Transverse colon (tissue), 4 donors: ENCODE results near the gene AGAP1. TPM values are rescaled to one million over a fixed set of nuclear protein-coding genes. Genes with fewer than 3 reads are reported as not detected.

Source experiments
- DNase-seq: peaks from one replicate; pipeline ENCODE4 v3.0.0-alpha.2; 2019
- H3K27ac ChIP-seq, 4 donors: fragments of 200-600 bp; sonication (generic); 2 replicates each; pipeline ENCODE4 v1.5.1; 2016 to 2018; ENCODE audit warnings: inconsistent platforms in 4 of 4
- H3K27me3 ChIP-seq: fragments of 200-600 bp; sonication (generic); 2 replicates; pipeline ENCODE4 v1.5.1; 2017; ENCODE audit warnings: inconsistent platforms
- H3K36me3 ChIP-seq, 4 donors: fragments of 200-600 bp; sonication (generic); 2 replicates each; pipeline ENCODE4 v1.5.1; 2017 to 2019; ENCODE audit warnings: inconsistent platforms in 4 of 4
- H3K4me1 ChIP-seq, 4 donors: fragments of 200-600 bp; sonication (generic); 2 replicates each; pipeline ENCODE4 v1.5.1; 2017 to 2020; ENCODE audit warnings: inconsistent platforms in 4 of 4
- H3K4me3 ChIP-seq, 4 donors: fragments of 200-600 bp; sonication (generic); 1 replicate in 1 of 4; 2 replicates in 3 of 4; pipeline versions ENCODE4 v1.5.1 to v1.6.1; 2017 to 2019; ENCODE audit warnings: inconsistent platforms in 4 of 4
- H3K9me3 ChIP-seq, 2 donors: fragments of 200-600 bp; sonication (generic); 2 replicates each; pipeline ENCODE4 v1.5.1; 2017 to 2019; ENCODE audit warnings: inconsistent platforms in 2 of 2
- EP300 ChIP-seq: sonication (generic); formaldehyde crosslinking; IDR thresholded peaks from one replicate; pipeline ENCODE4 v1.6.1; 2017; ENCODE audit warnings: antibody characterized with exemption, low read depth
- POLR2A ChIP-seq: fragments of 450-650 bp; IDR thresholded peaks from one replicate; pipeline ENCODE4 v1.6.1; 2016; ENCODE audit warnings: antibody characterized with exemption, mild to moderate bottlenecking, moderate library complexity
- POLR2AphosphoS5 ChIP-seq, 3 donors: sonication (generic); formaldehyde crosslinking; IDR thresholded peaks; one replicate each; pipeline ENCODE4 v1.6.1; 2016; ENCODE audit warnings: antibody characterized with exemption in 3 of 3
- WGBS, 2 donors: methylation state at CpG; one replicate each; pipeline ENCODE4 v1.1.5; 2018; ENCODE audit warnings: low coverage in 1 of 2; 5-methylcytosine and 5-hydroxymethylcytosine counted together
- in situ Hi-C, 4 donors: fragments of 200-750 bp; cut with MboI; loops; one replicate each; pipeline versions ENCODE4 v1.15.0 to v1.15.1; 2017; ENCODE audit warnings: low sequenced_read_pairs in 3 of 4, low pct_ligation_motif_present in 1 of 4, low pct_unique_long_range_greater_than_20kb in 1 of 4
- intact Hi-C: fragments of 100-400 bp; cut with DNase I; formaldehyde crosslinking; loops from one replicate; pipeline ENCODE4 v1.15.1; 2023; ENCODE audit warnings: low total_unique reads
- total RNA-seq, 4 donors: library from RNA; depleted of rRNA; stranded (reverse); fragments of >200 nt; gene quantifications; one replicate each; pipeline ENCODE4 v1.1.0, GENCODE V29; 2016
- TF ChIP-seq, protein P1 (sequence below), 5 experiments: fragments of 200-600 bp in 3 of 5; fragments of 450-650 bp in 2 of 5; sonication (generic) in 3 of 5; IDR thresholded peaks; 1 replicate in 2 of 5; 2 replicates in 3 of 5; pipeline ENCODE4 v1.5.1; 2016 to 2017; ENCODE audit warnings: antibody characterized with exemption in 5 of 5, inconsistent platforms in 3 of 5, mild to moderate bottlenecking in 2 of 5, moderate library complexity in 1 of 5

Gene AGAP1
- total RNA-seq, 4 donors from 2014 or later: 56.1 to 96.9 (median 71.2) TPM

DNA sequence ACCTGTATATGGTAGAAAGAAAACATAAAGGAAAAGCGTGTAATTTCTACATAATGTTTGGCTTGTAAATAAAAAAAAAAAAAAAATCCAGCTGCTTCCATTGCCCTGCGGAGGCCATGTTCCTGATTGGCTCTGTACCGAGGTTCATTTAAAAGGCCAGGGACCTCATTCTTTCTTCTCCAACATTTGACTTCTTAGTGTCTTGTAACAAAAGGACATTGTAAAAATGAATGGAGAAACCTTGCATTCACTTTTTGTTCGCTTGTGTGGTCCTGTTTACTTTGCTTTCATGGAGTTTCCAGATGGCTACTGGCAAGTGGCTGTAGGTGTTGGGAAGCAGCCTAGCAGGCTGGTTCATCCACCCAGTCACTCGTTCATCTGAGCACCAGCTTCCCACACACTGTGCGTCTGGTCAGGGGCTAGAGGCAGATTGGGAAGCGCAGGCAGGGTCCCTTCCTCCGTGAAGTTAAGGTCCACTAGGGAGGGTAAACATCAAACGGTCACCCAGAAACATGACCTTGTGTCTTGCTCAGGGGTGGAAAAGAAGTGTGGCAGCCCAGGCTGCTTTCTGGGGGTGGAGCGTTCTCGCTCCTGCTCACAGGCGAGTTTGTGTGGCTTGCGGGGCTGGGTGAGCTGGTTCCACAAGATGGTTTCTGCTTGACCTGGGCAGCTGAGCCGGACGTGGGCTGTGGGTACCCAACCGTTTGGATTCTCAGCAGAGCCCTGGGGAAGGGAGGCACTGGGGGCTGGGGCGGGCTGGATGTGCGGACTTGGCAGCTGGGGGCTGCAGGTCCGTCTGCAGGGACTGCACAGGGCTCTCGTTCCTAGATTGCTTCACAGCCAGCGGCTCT lies 260.7 kb downstream of the AGAP1 start:
- in situ Hi-C loops: loop anchor here in 2 of 4 donors (25.0 kb wide), 1 partner anchor 1308 kb away; no protein-coding TSS in a partner anchor

DNA sequence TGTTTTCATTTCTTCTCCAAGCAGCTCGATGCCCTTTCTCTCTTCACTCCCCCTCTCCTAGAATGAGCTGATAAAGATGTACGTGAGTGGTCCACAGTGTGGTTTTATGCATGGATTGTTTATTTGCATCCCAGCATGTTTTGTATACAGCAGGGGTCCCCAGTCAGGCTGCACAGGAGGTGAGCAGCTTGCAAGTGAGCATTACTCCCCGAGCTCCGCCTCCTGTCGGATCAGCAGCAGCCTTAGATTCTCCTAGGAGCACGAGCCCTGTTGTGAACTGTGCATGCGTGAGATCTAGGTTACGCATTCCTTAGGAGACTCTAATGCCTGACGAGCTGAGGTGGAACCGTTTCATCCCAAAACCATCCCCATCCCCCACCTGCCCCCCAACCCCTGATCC lies 262.6 kb downstream of the AGAP1 start:
- no peak for DNase-seq
- Histone ChIP-seq H3K4me1 (peaks cover 0 to 4% (median 0%) of the 10 kb centered on the region in 4 donors), H3K9me3 (no peaks in the 10 kb centered on the region), H3K27ac (no peak overlapping the region), H3K36me3 (no peaks in the 10 kb centered on the region), H3K27me3 (no peaks in the 10 kb centered on the region), H3K4me3 (no peak overlapping the region)
- intact Hi-C loops (no loop called here), in situ Hi-C loops (loop anchor here in 2 of 4 donors (25.0 kb wide), 1 partner anchor 1306 kb away; no protein-coding TSS in a partner anchor)
- 50 to 86% methylated on average over 1 to 10 of the region's 10 CpGs for WGBS, 2 donors
- no peak for TF ChIP-seq EP300
- TF ChIP-seq POLR2AphosphoS5 (IDR thresholded peaks at IDR 0.05): no peak
- TF ChIP-seq, protein P1, sequence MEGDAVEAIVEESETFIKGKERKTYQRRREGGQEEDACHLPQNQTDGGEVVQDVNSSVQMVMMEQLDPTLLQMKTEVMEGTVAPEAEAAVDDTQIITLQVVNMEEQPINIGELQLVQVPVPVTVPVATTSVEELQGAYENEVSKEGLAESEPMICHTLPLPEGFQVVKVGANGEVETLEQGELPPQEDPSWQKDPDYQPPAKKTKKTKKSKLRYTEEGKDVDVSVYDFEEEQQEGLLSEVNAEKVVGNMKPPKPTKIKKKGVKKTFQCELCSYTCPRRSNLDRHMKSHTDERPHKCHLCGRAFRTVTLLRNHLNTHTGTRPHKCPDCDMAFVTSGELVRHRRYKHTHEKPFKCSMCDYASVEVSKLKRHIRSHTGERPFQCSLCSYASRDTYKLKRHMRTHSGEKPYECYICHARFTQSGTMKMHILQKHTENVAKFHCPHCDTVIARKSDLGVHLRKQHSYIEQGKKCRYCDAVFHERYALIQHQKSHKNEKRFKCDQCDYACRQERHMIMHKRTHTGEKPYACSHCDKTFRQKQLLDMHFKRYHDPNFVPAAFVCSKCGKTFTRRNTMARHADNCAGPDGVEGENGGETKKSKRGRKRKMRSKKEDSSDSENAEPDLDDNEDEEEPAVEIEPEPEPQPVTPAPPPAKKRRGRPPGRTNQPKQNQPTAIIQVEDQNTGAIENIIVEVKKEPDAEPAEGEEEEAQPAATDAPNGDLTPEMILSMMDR (IDR thresholded peaks at IDR 0.05): no peak
- no peak for TF ChIP-seq POLR2A

More for the DNA sequence above, 260.7 kb downstream of the AGAP1 start:
- no peak for DNase-seq
- no peaks in the 10 kb centered on the region for H3K9me3 ChIP-seq
- peaks cover 0 to 4% (median 0%) of the 10 kb centered on the region in 4 donors for H3K4me1 ChIP-seq
- 74 to 91% methylated on average over 4 to 21 of the region's 21 CpGs for WGBS, 2 donors
- no peak overlapping the region for H3K4me3 ChIP-seq
- H3K27me3 ChIP-seq: no peaks in the 10 kb centered on the region
- H3K36me3 ChIP-seq: no peaks in the 10 kb centered on the region
- TF ChIP-seq EP300 (no peak), POLR2A (no peak)
- TF ChIP-seq, protein P1 (IDR thresholded peaks at IDR 0.05): no peak
- H3K27ac ChIP-seq: no peak overlapping the region
- intact Hi-C loops: no loop called here

DNA sequence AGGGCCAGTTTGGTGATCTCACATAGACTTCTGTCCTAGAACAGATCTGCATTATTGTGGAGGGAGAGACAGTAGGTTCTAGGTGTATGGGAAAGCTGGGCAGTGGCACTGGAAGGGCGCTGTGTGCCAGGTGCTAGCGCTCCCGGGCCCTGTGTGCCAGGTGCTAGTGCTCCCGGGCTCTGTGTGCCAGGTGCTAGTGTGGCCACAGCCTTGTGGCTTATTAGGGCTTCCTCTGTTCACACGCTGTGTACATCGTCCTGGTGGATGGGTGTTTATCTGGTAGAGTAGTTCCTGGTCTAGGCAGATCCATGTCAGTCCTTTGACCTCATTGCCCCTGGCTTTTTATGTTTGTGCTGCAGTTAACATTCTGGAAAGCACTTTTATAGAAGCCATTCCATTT lies 263.4 kb downstream of the AGAP1 start:
- no peak overlapping the region for H3K27ac ChIP-seq
- intact Hi-C loops: no loop called here
- TF ChIP-seq POLR2A (no peak), POLR2AphosphoS5 (IDR thresholded peaks at IDR 0.05) (no peak), EP300 (no peak)
- TF ChIP-seq, protein P1 (IDR thresholded peaks at IDR 0.05): no peak
- WGBS, 2 donors: 40 to 55% methylated on average over 3 to 6 of the region's 6 CpGs
- no peak for DNase-seq
- in situ Hi-C loops: loop anchor here in 2 of 4 donors (25.0 kb wide), 1 partner anchor 1305 kb away; no protein-coding TSS in a partner anchor
- H3K27me3 ChIP-seq: no peaks in the 10 kb centered on the region
- peaks cover 0 to 4% (median 0%) of the 10 kb centered on the region in 4 donors for H3K4me1 ChIP-seq
- H3K36me3 ChIP-seq: no peaks in the 10 kb centered on the region
- H3K4me3 ChIP-seq: no peak overlapping the region
- no peaks in the 10 kb centered on the region for H3K9me3 ChIP-seq

DNA sequence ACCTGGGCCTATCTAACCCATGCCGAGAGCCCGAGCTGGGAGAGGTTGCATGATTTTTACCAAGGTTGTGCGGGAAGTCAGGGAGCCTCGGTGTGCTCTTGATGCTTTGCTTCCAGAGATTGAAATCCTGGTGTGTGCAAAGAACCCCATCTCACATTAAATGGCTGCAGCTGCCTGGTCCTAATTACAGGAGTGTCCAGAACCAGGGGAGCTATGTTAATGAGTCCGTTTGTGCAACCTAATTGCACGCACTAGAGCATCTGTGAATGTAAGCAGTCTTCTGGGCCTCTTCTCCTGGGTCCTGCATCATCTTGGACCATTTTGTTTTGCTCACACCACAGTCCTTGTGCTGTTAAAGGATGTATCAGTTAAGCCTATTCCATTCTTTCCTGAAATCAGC lies 263.8 kb downstream of the AGAP1 start:
- H3K36me3 ChIP-seq: no peaks in the 10 kb centered on the region
- no peak overlapping the region for H3K27ac ChIP-seq
- H3K9me3 ChIP-seq: no peaks in the 10 kb centered on the region
- TF ChIP-seq POLR2A (no peak), EP300 (no peak), POLR2AphosphoS5 (IDR thresholded peaks at IDR 0.05) (no peak)
- TF ChIP-seq, protein P1 (IDR thresholded peaks at IDR 0.05): no peak
- in situ Hi-C loops (loop anchor here in 2 of 4 donors (25.0 kb wide), 1 partner anchor 1305 kb away; no protein-coding TSS in a partner anchor), intact Hi-C loops (no loop called here)
- no peaks in the 10 kb centered on the region for H3K27me3 ChIP-seq
- no peak for DNase-seq
- H3K4me3 ChIP-seq: no peak overlapping the region
- H3K4me1 ChIP-seq: peaks cover 0 to 4% (median 0%) of the 10 kb centered on the region in 4 donors
- WGBS, 2 donors: 71 to 100% methylated on average over 2 to 6 of the region's 6 CpGs
